GM21423 (cell line): ENCODE data around the gene HPDL.

Source experiments
- ATAC-seq: cut with Tn5 transposase; IDR thresholded peaks from one replicate; pipeline ENCODE4 v1.9.1; 2021; ENCODE audit warnings: mild to moderate bottlenecking, moderate library complexity; ENCODE audit not compliant: unreplicated experiment

The HPDL gene

GRCh38 chr1:45322486-45323040 lies 4.1 kb upstream of the HPDL start:
- no peak for ATAC-seq

- no peak for ATAC-seq
Observed at GRCh38 chr1:45325851-45326506, 716 bp upstream of the HPDL start.

- ATAC-seq: no peak
Observed at GRCh38 chr1:45327644-45328515, 1.2 kb downstream of the HPDL start.

GRCh38 chr1:45328680-45329079 lies 2.0 kb downstream of the HPDL start:
- ATAC-seq: no peak

GRCh38 chr1:45329445-45329844 lies 2.8 kb downstream of the HPDL start:
- no peak for ATAC-seq

- no peak for ATAC-seq
Observed at GRCh38 chr1:45331436-45332345, 5.0 kb downstream of the HPDL start.

- ATAC-seq: no peak
Observed at GRCh38 chr1:45332346-45332720, 5.6 kb downstream of the HPDL start.

- ATAC-seq: no peak
Observed at GRCh38 chr1:45334308-45335245, 7.9 kb downstream of the HPDL start.

- ATAC-seq: no peak
Observed at GRCh38 chr1:45335855-45336324, 9.2 kb downstream of the HPDL start.

- ATAC-seq: no peak
Observed at GRCh38 chr1:45337630-45338325, 11.1 kb downstream of the HPDL start.

- peak; percentile 80 for ATAC-seq
Observed at GRCh38 chr1:45339789-45340558, 13.3 kb downstream of the HPDL start, which contains the start of the genes MUTYH and TOE1. TSS of gene MUTYH (minus strand) at chr1:45340440. CDS start at chr1:45334505, 5,935 bp downstream. TSS of gene TOE1 (plus strand) at chr1:45340170. CDS start at chr1:45340253, 83 bp downstream.

GRCh38 chr1:45340816-45341466 lies 14.2 kb downstream of the HPDL start:
- no peak for ATAC-seq

GRCh38 chr1:45344499-45344898 lies 17.8 kb downstream of the HPDL start:
- ATAC-seq: no peak

- ATAC-seq: no peak
Observed at GRCh38 chr1:45345014-45345413, 18.3 kb downstream of the HPDL start.

- no peak for ATAC-seq
Observed at GRCh38 chr1:45346473-45346872, 19.8 kb downstream of the HPDL start.

GRCh38 chr1:45348020-45348419 lies 21.3 kb downstream of the HPDL start:
- no peak for ATAC-seq

- ATAC-seq: no peak
Observed at GRCh38 chr1:45348609-45348965, 21.9 kb downstream of the HPDL start.
